ENCODE measurements around the gene LPP.
"Not testable (repeated sequence)": the region's sequence is repeated elsewhere in the genome, so short reads cannot be mapped to it uniquely, and the experiment has no call there.

LPP gene

GRCh38 chr3:188440340-188440972 is 286.5 kb downstream of the LPP start:
- DNase-seq (ENCODE audit: low spot score), result no peak

GRCh38 chr3:188442430-188442829 is 288.5 kb downstream of the LPP start:
- no peak for DNase-seq (ENCODE audit: low spot score)

- not testable (repeated sequence) for DNase-seq (ENCODE audit: low spot score)
These were observed 291.2 kb downstream of the LPP start for GRCh38 chr3:188445175-188445574.

- no peak for DNase-seq (ENCODE audit: low spot score)
These were observed 292.1 kb downstream of the LPP start for GRCh38 chr3:188446014-188446413.

GRCh38 chr3:188446766-188447165 is 292.8 kb downstream of the LPP start:
- no peak for DNase-seq (ENCODE audit: low spot score)

GRCh38 chr3:188448813-188449212 is 294.9 kb downstream of the LPP start:
- DNase-seq (ENCODE audit: low spot score), result no peak

- no peak for DNase-seq (ENCODE audit: low spot score)
These were observed 295.5 kb downstream of the LPP start for GRCh38 chr3:188449421-188449820.

GRCh38 chr3:188452158-188452772 is 298.3 kb downstream of the LPP start:
- DNase-seq (ENCODE audit: low spot score), result no peak

- DNase-seq (ENCODE audit: low spot score), result no peak
These were observed 299.8 kb downstream of the LPP start for GRCh38 chr3:188453431-188454384.

GRCh38 chr3:188455748-188456147 is 301.8 kb downstream of the LPP start:
- DNase-seq (ENCODE audit: low spot score), result no peak

- no peak for DNase-seq (ENCODE audit: low spot score)
These were observed 304.8 kb downstream of the LPP start for GRCh38 chr3:188458756-188459155.

- no peak for DNase-seq (ENCODE audit: low spot score)
These were observed 311.4 kb downstream of the LPP start for GRCh38 chr3:188465311-188465710.

GRCh38 chr3:188468196-188468595 is 314.2 kb downstream of the LPP start:
- DNase-seq (ENCODE audit: low spot score), result no peak

- no peak for DNase-seq (ENCODE audit: low spot score)
These were observed 314.7 kb downstream of the LPP start for GRCh38 chr3:188468662-188469061.

- no peak for DNase-seq (ENCODE audit: low spot score)
These were observed 315.4 kb downstream of the LPP start for GRCh38 chr3:188469228-188469885.

- DNase-seq (ENCODE audit: low spot score), result no peak
These were observed 316.7 kb downstream of the LPP start for GRCh38 chr3:188470508-188471130.

- DNase-seq (ENCODE audit: low spot score), result no peak
These were observed 317.8 kb downstream of the LPP start for GRCh38 chr3:188471723-188472122.

- no peak for DNase-seq (ENCODE audit: low spot score)
These were observed 318.4 kb downstream of the LPP start for GRCh38 chr3:188472336-188472735.

- no peak for DNase-seq (ENCODE audit: low spot score)
These were observed 319.1 kb downstream of the LPP start for GRCh38 chr3:188473045-188473444.

- no peak for DNase-seq (ENCODE audit: low spot score)
These were observed 319.8 kb downstream of the LPP start for GRCh38 chr3:188473591-188474288.

GRCh38 chr3:188476935-188477334 is 323.0 kb downstream of the LPP start:
- DNase-seq (ENCODE audit: low spot score), result no peak

All from germinal center (tissue), 1 donor.